Measurements from ENCODE around the gene HSF2BP.
"Not testable (repeated sequence)": the region's sequence is repeated elsewhere in the genome, so short reads cannot be mapped to it uniquely, and the experiment has no call there.

Gene HSF2BP

DNA sequence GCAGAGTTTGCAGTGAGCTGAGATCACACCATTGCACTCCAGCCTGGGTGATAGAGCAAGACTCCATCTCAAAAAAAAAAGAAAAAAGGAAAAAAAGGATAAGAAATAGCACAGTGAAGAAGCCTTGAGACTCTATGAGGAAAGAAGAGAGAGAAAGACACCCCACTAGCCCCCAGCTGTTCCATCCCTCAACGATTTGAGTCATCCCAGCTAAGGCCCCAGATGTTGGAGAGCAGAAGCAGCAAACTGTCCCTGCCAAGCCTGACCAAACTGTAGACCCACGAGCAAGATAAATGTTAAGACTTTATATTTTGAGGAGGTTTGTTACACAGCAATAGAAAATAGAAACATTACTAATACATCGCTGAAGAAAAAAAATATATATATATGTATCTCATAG lies 42.4 kb downstream of the HSF2BP start:
- DNase-seq = not testable (repeated sequence)

DNA sequence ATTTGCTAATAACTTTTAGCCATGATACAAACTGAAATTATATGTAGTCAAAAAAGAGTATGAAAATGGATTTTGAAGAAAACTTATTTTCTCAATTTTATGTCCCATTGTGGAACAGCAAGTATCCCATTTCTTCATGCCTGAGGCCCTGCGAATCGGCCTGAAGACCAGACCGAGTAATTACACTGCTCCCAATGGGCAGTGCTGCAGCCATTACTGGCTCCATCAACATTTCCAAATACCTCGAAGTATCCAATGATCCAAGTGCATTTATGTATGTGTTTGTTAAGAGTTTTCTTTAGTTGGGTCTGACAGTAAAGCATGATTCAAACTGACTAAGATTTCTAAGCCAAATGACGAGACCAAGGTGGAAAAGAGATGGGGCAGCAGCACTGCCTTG lies 44.4 kb downstream of the HSF2BP start:
- DNase-seq = no peak

DNA sequence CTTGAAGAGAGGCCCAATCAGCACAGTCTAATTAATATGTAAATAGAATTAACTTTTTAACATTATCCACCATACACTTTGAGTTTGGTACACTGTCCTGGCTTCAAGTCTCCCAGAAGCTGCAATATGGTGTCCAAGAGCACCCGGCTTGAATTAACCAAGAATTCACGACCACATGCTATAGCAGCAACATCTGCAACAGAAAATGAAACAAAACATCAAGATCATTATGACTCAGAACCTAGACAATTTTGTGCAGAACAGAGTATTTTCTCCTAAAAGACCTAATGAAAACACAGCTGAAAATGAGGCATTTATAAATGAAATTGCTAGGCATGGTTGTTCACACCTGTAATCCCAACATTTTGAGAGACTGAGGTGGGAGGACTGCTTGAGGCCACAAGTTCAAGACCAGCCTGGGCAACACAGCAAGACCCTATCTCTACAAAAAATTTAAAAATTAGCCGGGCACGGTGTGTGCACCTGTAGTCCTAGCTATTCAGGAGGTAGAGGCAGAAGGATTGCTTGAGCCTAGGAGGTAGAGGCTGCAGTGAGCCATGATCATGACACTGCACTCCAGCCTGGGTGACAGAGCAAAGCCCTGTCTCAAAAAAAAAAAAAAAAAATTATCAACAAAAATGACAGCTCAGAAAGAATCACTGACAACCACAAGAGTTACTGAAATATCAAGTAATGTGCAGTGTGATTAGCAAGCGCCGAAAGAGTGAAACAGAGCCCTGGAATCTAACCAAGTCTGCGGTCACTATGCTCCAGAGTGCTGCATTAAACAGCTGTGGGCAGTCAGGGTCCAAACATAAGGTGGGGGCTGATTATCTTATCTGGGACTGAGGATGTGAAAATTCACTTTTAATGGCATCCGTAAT lies 45.3 kb downstream of the HSF2BP start:
- no peak for DNase-seq

DNA sequence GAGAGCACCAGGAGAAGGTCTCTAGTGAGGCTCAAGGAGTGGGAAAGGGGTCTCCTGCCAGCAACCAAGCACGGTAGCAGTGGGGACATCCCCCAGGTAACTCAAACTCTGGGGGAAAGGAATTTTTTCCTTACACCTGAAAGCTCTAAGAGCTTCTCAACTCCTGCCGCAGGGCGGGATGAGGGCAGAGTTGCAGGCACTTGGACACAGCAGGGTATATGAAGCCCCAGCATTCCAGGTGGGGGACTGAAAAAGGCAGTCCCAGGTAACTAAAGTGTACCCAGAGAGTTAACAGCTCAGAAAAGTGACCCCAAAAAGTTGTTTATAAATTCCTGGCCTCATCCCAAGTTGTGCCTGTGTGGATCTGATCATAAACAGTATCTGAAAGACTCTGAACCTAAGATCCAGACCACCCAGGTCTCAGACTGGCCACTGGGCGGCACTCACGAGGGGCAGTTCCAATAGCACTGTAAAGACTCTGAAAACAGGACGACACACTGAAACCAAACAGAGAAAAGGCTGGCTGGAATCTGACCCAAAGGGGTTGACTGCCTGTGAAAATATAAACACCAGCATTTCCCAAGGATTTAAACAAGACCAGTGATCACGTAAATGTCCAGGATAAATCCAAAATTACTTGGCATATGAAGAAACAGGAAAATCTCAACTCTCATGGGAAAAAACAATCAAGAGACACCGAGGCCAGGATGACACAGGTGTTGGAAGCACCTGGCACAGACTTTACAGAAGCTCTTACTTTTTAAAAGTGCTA lies 47.5 kb downstream of the HSF2BP start:
- no peak for DNase-seq

DNA sequence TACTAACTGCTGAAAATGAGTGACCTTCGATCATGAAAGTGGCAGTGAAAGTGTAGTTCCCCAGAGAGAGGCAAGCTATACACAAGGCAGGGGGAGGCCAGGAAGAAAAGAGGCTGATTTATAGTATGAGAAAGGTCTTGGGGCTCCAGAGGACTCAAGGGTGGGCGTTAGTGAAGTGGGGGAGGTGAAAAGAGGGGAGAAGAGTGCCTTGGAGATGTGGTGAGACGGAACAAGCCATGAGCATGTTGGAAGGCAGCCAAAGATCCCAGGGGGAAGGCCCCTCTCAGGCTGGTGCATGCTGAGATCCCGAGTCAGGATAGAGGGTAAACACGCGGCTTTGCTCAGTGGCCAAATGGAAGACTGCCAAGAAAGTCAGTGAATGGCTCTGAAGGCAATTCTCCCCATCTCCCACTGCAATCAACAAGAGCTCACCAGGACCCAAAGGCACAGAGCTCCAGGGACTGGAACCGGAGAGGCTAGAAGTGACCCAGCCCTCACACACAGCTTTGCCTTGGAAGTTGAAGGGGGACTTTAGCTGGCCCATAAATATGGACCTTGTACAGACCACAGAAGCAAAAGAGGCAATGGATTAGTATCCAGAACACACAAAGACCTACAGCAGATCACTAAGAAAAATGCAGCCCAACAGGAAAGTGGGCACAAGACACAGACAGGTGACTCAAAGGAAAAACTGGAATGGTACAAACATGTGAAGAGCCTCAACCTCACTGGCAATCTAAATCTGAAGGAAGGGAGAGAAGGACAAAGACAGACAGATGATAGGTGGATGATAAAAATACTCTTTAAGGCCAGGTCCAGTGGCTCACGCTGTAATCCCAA lies 49.6 kb downstream of the HSF2BP start:
- DNase-seq = no peak

DNA sequence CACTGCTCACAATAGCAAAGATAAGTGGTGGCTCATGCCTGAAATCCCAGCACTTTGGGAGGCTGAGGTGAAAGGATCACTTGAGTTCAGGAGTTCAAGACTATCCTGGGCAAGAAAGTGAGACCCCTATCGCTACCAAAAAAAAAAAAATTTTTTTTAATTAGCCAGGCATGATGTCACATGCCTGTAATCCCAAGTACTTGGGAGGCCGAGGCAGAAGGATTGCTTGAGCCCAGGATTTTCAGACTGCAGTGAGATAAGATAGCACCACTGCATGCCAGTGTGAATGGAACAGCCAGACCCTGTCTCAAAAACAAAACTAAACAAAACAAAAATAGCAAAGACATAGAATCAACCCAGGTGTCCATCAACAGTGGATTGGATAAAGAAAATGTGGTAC lies 50.6 kb downstream of the HSF2BP start:
- no peak for DNase-seq

DNA sequence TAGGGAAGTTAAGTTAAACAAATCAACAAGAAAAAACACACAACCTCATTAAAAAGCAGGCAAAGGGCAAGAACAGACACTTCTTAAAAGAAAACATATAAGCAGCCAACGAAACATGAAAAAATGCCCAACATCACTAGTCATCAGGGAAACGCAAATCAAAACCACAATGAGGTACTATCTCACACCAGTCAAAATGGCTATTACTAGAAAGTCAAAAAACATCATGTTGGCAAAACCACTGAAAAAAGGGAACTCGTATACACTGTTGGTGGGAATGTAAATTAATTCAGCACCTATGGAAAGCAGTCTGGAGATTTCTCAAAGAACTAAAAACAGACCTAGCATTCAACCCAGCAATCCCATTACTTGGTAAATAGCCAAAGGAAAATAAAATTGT lies 51.1 kb downstream of the HSF2BP start:
- no peak for DNase-seq

DNA sequence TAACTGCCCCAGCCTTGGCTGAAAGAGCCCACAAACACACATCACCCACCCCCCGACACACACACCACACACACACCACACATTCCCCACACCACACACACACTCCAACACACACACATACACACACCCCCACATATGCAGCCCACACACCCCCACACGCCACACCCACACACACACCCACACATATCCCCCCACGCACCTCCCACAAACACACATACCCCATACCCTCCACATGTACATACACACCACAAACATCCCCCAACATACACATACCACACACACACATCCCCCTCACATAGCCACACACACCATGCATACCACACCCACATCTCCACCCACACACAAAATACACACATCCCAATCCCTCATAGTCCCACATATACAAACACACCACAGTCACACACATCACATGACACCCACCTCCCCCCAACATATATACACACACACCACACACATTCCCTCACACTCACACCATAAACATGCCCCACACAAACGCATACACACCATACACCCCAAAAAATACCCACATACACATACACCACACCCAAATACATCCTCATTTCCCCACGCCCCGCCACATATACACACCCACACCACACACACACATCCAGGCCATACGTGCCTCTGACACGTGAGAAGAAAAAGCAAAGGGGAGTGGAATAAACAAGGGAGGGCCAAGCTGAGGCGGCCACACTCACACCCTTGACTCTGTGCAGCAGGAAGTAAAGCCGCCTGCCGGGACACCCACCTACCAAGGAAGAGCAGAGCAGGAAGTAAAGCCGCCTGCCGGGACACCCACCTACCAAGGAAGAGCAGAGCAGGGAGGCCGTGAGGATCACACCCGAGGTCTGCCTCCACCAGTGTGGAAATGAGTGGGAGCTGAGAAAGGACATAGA lies 53.7 kb downstream of the HSF2BP start:
- no peak for DNase-seq

DNA sequence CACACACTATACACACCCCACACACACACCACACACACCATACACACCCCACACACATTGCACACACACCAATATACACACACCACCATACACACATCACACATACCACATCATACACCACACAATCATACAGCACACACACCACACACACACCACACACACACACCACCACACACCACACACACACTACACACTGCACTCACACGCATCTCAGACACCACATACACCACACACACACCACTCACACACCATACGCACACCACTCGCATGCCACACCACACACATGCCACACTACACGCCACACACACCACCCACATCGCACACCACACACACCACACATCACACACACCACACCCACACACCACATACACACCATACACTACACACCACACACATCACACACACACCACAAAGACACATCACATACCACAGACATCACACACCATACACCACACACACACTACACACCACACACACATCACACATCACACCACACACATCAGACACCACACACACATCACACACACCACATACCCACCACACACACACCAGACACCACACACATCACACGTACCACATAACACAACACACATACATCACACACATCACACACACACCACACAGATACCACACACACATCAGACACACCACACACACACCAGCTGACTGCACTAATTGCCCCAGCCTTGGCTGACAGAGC lies 54.6 kb downstream of the HSF2BP start:
- no peak for DNase-seq

DNA sequence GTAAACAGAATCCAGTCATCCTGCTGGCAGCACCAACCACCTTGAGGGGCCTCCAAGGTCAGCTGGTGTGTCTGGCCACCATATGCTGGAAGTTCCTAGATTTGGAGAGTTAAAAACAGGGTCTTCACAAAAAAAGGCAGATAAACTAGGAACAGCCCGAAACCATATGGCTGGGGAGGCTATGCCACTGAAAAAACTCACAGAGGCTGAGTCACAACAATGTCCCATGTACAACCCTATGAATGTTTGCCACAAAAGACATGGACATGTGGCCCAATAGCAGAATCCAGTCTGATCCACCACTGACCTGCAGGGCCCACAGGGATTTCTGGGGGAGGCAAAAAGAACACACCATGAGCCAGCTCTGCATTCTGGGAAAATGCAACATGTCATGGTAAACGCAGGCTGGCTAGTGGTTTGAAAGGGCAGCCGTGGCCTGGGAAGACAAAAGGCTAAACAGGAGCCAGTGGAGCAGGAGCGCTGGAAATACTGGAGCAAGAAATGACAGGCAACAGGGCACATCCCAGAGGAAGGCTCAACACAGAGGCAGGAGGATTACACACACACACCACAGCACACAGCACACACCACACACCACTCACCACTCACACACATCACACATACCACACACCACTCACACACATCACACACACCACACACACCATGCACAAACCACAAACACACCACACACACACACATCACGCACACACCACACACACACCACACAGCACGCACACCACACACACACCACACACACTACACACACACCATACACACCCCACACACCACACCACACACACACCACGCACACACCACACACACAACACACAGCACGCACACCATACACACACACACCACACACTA lies 55.4 kb downstream of the HSF2BP start:
- DNase-seq = no peak

DNA sequence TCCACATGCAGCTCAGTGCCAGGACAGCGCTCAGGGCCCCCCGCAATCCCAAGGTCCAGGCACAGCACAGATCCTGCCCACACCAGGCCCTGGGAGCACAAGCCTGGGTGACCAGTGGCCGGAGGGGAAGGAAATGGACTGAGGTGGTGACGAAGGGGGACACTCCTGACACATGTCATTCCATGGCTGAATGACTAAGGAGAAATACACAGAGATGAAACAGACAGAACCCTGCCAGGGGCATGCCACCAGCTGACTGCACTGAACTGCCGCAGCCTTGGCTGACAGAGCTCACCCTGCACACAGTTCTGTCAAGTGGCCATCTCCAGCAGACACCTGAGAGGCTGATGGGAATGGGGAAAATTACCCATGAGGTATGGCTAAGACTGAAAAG lies 56.1 kb downstream of the HSF2BP start:
- DNase-seq = no peak

DNA sequence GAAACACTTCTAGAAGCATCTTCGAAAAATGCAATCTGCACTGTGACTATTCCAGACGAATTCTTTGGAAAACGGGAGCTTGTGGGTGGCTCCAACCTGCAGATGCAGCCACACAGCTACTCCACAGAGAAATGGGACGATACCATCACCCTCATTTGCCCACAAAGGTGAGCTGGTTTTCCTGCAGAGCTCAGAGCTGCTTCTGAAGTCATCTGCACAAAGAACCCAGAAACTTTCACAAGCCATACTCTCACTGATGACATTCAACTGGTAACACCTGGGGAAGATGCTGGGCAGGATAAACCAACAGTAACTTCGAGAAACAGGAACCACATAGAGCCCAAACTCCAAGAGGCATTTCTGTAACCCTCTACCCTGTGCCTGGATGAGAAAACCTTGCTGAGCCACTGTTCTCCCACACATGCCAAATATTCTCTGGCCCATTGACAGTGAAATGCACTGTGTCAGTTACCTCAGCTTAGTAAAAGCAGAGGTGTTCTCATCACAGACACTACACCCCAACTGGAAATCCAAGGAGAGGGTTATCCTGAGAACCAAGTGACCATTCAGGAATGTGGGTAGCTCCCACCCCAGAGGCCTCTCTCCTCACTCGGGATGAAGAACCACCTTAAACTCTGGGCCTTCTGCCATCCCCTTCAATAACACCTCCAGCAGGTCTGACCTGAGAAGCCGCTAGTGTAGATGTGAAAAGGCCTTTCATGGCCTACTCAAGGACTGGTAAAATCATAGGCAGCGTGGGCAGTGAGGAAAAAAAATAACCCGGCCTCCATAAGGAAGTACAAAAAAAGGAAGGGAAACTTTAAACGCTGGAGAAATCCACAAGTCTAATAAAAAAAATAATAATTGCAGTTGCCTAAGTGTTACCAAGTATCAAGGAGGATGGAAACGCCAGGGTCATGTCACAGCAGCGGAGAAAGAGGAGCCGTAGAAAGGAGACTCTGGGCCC lies 56.7 kb downstream of the HSF2BP start:
- DNase-seq = no peak

DNA sequence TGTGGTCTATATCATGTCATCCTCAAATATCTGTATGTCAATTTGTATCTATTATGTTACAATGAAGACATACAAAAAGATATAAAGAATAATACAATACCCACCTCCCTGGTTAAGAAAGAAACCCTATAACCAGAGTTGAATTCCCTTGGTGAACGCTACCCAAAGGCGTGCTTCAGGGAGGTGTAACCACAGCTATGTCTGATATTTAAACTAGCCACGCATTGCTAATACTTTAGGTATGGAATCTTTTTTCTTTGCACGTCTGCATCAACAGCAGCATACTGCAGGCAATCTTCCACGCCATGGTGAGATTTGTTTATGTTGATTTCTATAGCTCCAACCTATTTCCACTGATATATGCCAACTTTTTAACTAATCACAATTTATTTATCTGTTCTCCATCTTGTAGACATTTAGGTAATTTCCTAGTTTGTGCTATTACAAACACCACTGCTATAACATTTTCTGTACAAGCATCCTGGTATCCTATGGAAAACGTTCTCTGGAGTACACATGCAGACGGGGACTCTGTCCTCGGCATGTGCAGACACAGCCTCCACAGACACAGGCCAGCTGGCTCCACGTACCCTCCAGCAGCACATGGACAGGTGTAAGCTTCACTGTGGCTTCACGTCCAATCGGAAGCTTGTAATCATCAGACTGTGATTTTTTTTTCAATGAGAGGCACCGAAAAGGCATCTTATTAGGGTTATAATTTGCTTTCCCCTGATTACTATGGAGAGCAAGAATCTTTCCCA lies 58.5 kb downstream of the HSF2BP start:
- DNase-seq = no peak

DNA sequence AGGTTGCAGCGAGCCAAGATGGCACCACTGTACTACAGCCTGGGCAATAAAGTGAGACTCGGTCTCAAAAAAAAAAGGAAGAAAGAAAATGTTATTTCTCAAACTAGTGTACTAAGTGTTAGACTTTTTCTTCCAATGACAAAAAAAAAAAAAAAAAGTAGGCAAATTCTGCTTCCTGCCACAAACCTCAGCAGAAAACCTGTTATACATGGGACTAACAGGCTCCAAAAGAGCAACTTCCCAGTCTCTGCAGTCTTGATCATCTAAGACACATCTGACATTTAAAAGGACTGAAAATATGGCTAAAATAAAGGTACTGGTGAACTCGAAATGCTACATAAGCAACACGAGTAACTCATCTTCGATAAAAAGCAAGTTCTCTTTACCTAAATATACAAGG lies 59.6 kb downstream of the HSF2BP start:
- no peak for DNase-seq

DNA sequence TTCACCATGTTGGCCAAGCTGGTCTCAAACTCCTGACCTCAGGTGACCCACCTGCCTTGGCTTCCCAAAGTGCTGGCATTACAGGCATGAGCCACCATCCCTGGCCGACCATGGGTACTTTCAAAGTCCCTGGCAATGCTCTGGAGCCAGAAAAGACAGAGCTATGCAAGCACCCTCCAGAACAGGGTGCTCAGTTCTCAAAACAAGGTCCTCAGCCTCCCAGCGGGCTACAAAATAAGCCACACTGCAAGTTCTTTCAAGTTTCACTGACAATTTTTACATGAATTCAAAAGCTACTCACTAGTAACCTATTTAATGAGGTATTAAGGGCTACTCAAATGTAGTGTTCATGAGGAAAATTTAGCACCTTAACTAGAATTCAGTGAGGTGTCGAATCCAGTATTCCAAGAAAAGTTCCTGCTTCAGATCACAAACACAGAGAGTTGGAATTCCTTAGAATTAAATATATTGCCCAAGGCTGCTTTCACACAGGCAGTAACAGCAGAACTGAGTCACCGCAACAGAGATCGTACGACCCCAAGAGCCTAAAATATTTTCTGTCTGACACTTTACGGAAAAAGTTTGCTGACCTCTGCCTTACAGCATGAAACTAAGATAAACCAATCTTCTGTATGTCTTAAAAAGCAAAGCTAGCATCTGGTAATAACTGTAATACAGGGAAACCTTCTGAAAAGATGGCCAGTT lies 60.7 kb downstream of the HSF2BP start:
- DNase-seq = no peak

DNA sequence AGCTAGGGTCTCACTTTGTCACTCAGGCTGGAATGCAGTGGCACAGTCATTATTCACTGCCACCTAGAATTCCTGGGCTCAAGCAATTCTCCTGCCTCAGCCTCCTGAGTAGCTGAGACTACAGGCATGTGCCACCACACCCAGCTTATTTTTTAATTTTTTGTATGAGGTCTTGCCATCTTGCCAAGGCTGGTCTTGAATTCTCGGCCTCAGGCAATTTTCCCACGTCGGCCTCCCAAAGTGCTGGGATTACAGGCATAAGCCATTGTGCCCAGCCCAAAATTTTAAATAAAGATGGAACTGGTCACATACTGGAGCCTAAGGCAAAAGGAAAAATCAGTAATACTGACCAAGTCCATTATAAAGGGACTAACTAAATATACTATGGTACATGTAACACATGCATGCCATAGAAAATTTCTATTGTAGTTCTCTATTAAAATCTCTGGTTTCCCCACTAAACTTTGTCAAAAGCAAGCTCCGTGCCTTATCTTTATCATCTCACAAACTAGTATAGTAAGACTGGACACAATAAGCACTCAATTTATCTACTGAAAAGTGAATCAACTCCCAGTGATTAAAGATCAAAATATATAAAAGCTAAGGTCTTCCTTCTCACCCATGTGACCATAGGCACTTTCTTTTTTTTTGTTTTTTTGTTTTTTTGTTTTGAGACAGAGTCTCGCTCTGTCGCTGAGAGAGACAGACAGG lies 61.6 kb downstream of the HSF2BP start:
- no peak for DNase-seq

DNA sequence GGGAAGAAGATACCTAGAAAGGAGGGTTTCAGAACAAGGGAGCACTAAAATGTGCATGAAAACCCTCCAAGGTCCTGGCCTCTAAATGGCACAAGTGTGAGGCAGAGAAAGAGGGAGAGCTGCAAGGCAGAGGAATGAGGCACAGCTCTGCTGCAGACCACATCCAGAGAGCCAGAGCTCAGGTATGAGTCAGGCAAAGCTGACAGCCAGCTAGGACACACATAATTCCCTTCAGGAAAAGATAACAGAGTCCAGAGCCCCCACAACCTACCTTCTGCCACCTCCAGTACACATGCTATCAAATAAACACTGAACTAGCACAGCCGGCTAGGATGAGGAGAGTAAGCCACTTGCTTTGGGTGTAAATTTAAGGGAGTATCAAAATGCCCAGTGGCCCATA lies 62.2 kb downstream of the HSF2BP start:
- no peak for DNase-seq
